Nasal cavity respiratory epithelium epithelial cell of viscerocranial mucosa (primary cell): ENCODE measurements around the gene ZBTB48. TPM values are rescaled to one million over a fixed set of nuclear protein-coding genes. Genes with fewer than 3 reads are reported as not detected.

Source experiments
- total RNA-seq: library from RNA; depleted of rRNA; stranded (reverse); fragments of >200 nt; gene quantifications from 2 replicates; pipeline ENCODE4 v1.2.3, GENCODE V29; 2014

Gene ZBTB48
- 21.3 and 22.6 TPM in 2 replicates for total RNA-seq

DNA sequence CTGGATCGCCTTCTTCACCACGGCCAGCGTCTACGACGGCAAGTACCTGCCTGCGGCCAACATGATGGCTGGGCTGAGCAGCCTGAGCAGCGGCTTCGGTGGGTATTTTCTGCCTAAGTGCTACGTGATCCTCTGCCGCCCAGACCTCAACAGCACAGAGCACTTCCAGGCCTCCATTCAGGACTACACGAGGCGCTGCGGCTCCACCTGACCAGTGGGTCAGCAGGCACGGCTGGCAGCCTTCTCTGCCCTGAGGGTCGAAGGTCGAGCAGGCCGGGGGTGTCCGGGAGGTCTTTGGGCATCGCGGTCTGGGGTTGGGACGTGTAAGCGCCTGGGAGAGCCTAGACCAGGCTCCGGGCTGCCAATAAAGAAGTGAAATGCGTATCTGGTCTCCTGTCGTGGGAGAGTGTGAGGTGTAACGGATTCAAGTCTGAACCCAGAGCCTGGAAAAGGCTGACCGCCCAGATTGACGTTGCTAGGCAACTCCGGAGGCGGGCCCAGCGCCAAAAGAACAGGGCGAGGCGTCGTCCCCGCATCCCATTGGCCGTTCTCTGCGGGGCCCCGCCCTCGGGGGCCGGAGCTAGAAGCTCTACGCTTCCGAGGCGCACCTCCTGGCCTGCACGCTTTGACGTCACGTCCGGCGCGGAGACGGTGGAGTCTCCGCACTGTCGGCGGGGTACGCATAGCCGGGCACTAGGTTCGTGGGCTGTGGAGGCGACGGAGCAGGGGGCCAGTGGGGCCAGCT lies at the start of gene ZBTB48:
Gene ZBTB48, plus strand, starts transcription at position 621 of the 745 bp plus-strand sequence. CDS start 616 bp downstream, outside the sequence.

DNA sequence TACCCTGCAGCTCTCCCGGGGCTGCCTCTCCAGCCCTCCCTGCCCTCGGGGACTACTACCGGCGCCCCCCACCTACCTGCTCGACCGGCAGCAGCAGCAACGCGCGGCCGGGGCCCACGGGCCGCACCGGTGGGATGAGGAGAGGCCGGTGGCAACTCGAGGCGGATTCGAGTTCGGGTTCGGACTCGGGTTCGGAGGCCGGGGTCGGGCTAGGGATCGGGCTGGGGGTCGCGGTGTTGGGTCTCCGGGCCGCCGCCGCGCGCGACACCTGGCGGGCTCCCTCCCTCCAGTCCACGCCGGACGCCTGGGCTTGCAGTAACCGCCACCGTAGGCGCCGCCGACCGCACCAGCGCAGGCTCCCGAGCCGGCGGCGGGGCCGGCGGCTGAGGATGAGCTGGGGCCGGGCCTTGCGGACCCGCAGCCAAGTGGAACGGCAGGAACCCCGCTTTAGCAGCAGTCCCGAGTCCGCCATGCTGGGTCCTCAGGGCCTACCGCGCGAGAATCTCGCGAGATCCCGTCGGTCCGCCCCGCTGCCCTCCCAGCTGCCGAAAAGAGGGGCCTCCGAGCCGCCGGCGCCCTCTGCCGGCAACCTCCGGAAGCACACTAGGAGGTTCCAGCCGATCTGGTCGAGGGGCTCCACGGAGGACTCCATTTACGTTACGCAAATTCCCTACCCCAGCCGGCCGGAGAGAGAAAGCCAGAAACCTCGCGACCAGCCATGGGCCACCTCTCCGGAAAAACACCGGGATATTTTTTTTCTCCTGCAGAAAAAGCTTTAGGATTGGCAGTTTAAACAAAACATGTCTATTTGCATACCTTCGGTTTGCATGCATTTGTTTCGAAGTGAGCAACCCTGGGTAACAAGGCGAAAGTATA lies 25.5 kb upstream of the ZBTB48 start, which contains the start of gene NOL9:
Gene NOL9, minus strand, starts transcription at position 483 of the 876 bp plus-strand sequence. Its CDS starts 11 bp downstream, at position 472.

DNA sequence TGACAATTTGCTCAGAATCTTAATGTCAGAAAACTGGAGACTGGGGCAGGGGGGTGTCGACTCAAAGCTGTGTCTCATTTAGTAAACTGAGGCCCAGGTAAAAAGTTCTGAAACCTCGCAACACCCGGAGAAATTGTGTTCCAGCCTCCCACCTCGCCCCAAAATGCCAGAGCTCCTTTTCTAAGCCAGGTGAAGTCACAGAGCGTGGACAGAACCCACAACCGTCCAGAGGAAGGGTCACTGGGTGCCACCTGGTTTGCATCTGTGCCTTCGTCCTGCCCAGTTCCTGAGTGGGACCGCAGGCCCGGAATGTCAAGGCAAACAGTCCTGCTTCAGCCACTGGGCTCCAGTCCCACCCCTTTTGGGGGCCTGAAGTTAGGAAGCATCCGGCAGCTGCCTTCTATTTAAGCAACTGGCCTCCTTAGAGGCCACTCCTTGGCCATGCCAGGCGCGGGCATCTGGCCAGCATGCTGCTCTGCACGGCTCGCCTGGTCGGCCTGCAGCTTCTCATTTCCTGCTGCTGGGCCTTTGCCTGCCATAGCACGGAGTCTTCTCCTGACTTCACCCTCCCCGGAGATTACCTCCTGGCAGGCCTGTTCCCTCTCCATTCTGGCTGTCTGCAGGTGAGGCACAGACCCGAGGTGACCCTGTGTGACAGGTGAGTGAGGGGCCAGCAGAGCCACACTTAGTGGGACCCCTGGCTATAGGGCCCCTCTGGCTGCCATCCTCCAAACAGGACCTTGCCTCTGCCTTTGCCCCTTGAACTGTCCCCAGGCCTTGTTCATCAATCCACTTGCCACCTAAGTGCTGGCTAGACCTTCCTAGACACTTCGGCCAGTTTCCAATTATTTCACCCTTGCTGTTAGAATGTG lies 24.7 kb upstream of the ZBTB48 start, which contains the start of gene TAS1R1:
Gene TAS1R1, plus strand, starts transcription at position 401 of the 872 bp plus-strand sequence. Its CDS starts 67 bp downstream, at position 468.

GRCh38 chr1:6602669-6603237 lies 23.0 kb downstream of the ZBTB48 start, which contains the start of gene KLHL21:
KLHL21 (minus strand) TSS chr1:6602869; CDS start chr1:6602817, 52 bp downstream.

DNA sequence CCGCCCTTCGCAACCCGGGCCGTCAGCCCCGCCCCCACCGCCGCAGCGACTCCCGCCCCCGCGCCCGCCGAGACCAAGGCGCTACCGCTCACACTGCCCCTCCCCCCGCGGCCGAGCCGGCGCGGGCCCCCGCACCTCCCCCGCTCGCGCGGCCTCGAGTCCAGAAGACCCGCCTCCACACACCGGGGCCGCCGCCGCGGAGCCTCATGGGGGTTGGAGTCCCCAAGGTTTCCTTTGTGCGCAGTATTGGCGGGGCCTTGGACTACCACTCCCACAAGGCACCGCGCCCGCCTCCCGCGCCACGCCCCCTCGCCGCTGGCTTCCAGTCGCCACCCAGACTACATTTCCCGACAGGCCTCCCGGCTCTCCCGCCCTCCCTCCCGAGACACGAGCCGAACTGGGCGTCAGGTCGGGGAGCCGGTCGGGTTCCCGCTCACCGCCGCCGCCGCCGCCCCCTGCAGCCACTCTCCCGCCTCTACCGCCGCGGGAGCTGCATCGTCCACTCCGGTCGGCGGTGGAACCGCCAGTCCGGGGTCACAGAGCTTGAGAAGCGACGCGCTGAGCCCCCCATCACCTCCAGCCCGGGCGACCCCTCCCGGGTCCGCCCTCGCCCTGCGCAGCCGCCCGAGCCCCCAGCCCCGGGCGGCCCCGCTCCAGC lies 33.7 kb downstream of the ZBTB48 start, which contains the start of gene PHF13:
Gene PHF13, plus strand, starts transcription at position 371 of the 658 bp plus-strand sequence. CDS start 336 bp downstream, outside the sequence.

GRCh38 chr1:6624710-6625583 lies 45.2 kb downstream of the ZBTB48 start, which contains the start of gene THAP3:
THAP3 (plus strand) TSS chr1:6624868; CDS start chr1:6625219, 351 bp downstream.

Other genes with a start within 250 kb of the ZBTB48 start
- 62.5 and 76.2 TPM in 2 replicates for gene ACOT7, start 186.2 kb upstream of the ZBTB48 start, total RNA-seq
- 174 and 222 TPM in 2 replicates for gene HES2, start 160.1 kb upstream of the ZBTB48 start, total RNA-seq
- gene ESPN, start 155.2 kb upstream of the ZBTB48 start, total RNA-seq, result 2.4 and 43.2 TPM in 2 replicates
- 11.3 and 20.5 TPM in 2 replicates for gene TNFRSF25, start 113.8 kb upstream of the ZBTB48 start, total RNA-seq
- gene PLEKHG5, start 88.3 kb upstream of the ZBTB48 start, total RNA-seq, result 42.9 and 44.1 TPM in 2 replicates
- 18.8 and 24.6 TPM in 2 replicates for gene NOL9, start 25.5 kb upstream of the ZBTB48 start, total RNA-seq
- gene TAS1R1, start 24.7 kb upstream of the ZBTB48 start, total RNA-seq, result not detected in 2 replicates
- 41.0 and 96.0 TPM in 2 replicates for gene KLHL21, start 22.9 kb downstream of the ZBTB48 start, total RNA-seq
- gene PHF13, start 33.7 kb downstream of the ZBTB48 start, total RNA-seq, result 8.2 and 20.2 TPM in 2 replicates
- gene THAP3, start 44.9 kb downstream of the ZBTB48 start, total RNA-seq, result 17.1 and 30.4 TPM in 2 replicates
- gene DNAJC11, start 121.8 kb downstream of the ZBTB48 start, total RNA-seq, result 24.9 and 52.9 TPM in 2 replicates
- 45.3 and 55.7 TPM in 2 replicates for gene CAMTA1, start 205.5 kb downstream of the ZBTB48 start, total RNA-seq